Measurements from ENCODE around the gene RENBP.

RENBP gene

GRCh38 chrX:153970357-153971123 is 26.1 kb upstream of the RENBP start:
- DNase-seq = peak; percentile 34

GRCh38 chrX:153969904-153970356 is 25.5 kb upstream of the RENBP start:
- no peak for DNase-seq

GRCh38 chrX:153969125-153969903 is 24.9 kb upstream of the RENBP start:
- no peak for DNase-seq

GRCh38 chrX:153968754-153969124 is 24.3 kb upstream of the RENBP start:
- DNase-seq = peak; percentile 13

GRCh38 chrX:153968255-153968654 is 23.8 kb upstream of the RENBP start:
- no peak for DNase-seq

- DNase-seq = no peak
Measured at GRCh38 chrX:153967536-153968224, 23.2 kb upstream of the RENBP start.

GRCh38 chrX:153966841-153967535 is 22.5 kb upstream of the RENBP start:
- no peak for DNase-seq

- DNase-seq = no peak
Measured at GRCh38 chrX:153966283-153966688, 21.8 kb upstream of the RENBP start.

GRCh38 chrX:153965406-153965805 is 21.0 kb upstream of the RENBP start:
- no peak for DNase-seq

GRCh38 chrX:153964105-153964504 is 19.7 kb upstream of the RENBP start:
- DNase-seq = no peak

- no peak for DNase-seq
Measured at GRCh38 chrX:153963546-153963945, 19.1 kb upstream of the RENBP start.

- no peak for DNase-seq
Measured at GRCh38 chrX:153961292-153961691, 16.8 kb upstream of the RENBP start.

- no peak for DNase-seq
Measured at GRCh38 chrX:153960786-153961185, 16.3 kb upstream of the RENBP start.

GRCh38 chrX:153960077-153960476 is 15.6 kb upstream of the RENBP start:
- DNase-seq = no peak

GRCh38 chrX:153959649-153960048 is 15.2 kb upstream of the RENBP start:
- no peak for DNase-seq

- no peak for DNase-seq
Measured at GRCh38 chrX:153958605-153959004, 14.2 kb upstream of the RENBP start.

GRCh38 chrX:153957224-153957623 is 12.8 kb upstream of the RENBP start:
- no peak for DNase-seq

GRCh38 chrX:153956044-153956907 is 11.8 kb upstream of the RENBP start:
- no peak for DNase-seq

- no peak for DNase-seq
Measured at GRCh38 chrX:153955228-153955732, 10.8 kb upstream of the RENBP start.

- DNase-seq = no peak
Measured at GRCh38 chrX:153954558-153955227, 10.2 kb upstream of the RENBP start.

GRCh38 chrX:153953892-153954557 is 9.6 kb upstream of the RENBP start:
- DNase-seq = no peak
